Pancreas (tissue), 10 donors: ENCODE measurements around the gene DYNC2I2. TPM values are rescaled to one million over a fixed set of nuclear protein-coding genes. Genes with fewer than 3 reads are reported as not detected.

ENCODE experiments used
- ATAC-seq, 4 donors: fragments of 200-7000 bp; cut with Tn5 transposase; one replicate each; pipeline versions ENCODE4 v1.8.0 to v1.9.1; 2020; ENCODE audit warnings: mild to moderate bottlenecking in 4 of 4, moderate library complexity in 4 of 4
- DNase-seq, 6 donors: peaks; one replicate each; pipeline ENCODE4 v3.0.0-alpha.2; 2020
- FAIRE-seq: peaks from 2 replicates; lab custom pipeline; 2012; peaks lifted over from hg19 to GRCh38; lab: Jason Lieb, UNC
- H3K27ac ChIP-seq, 4 donors: fragments of 200-600 bp; sonication (generic); 1 replicate in 3 of 4; 2 replicates in 1 of 4; pipeline versions ENCODE4 v1.5.0 to v1.8.0; 2020
- H3K27me3 ChIP-seq, 4 donors: fragments of 200-600 bp; one replicate each; pipeline ENCODE4 v1.8.0; 2021
- H3K36me3 ChIP-seq, 3 donors: fragments of 200-600 bp; sonication (generic) in 1 of 3; one replicate each; pipeline versions ENCODE4 v1.5.0 to v1.8.0; 2020 to 2021
- H3K4me1 ChIP-seq, 3 donors: fragments of 200-600 bp; one replicate each; pipeline ENCODE4 v1.8.0; 2021
- H3K4me3 ChIP-seq, 4 donors: fragments of 200-600 bp; sonication (generic) in 2 of 4; one replicate each; pipeline versions ENCODE4 v1.5.0 to v1.8.0; 2020 to 2021
- H3K9me3 ChIP-seq, 4 donors: fragments of 200-600 bp; one replicate each; pipeline ENCODE4 v1.8.0; 2021
- CTCF ChIP-seq, 4 donors: fragments of 200-600 bp; sonication (generic) in 3 of 4; IDR thresholded peaks; one replicate each; pipeline versions ENCODE4 v1.5.0 to v1.8.0; 2021; ENCODE audit warnings: antibody characterized with exemption in 4 of 4
- WGBS, 2 donors: extraction: QIAGEN DNeasy Blood & Tissue Kit; methylation state at CpG; one replicate each; pipeline ENCODE4 v1.1.7; 2013; 5-methylcytosine and 5-hydroxymethylcytosine counted together
- intact Hi-C, 3 donors: fragments of 100-400 bp; cut with DNase I; formaldehyde crosslinking; loops; one replicate each; pipeline versions ENCODE4 v1.11.1 to v1.14.2; 2022
- polyA plus RNA-seq, 2 donors: library from polyadenylated mRNA; stranded (reverse); fragments of 200-250 nt; gene quantifications; one replicate each; pipeline ENCODE4 v1.2.3, GENCODE V29; 2013
- total RNA-seq, 6 donors: library from RNA; stranded (reverse); fragmentation: NEBNext Ultra II Directional in 4 of 6; extraction: Animal tissue kit (Norgen Biotek cat#: 25700) in 4 of 6; gene quantifications; one replicate each; pipeline versions ENCODE4 v1.2.1 to v1.2.4, GENCODE V29; 2021 to 2023
- donor health status: healthy with polysubstance abuse.
- donor health status: DM: no; HTN: no; CAD: no; lungs with moderate emphysema.
- donor health status: DM: no; HTN: no; CAD: no.
- donor health status: control.
- donor health status: control.
- donor health status: Bipolar disorder and iron deficiency.
- donor health status: DM: yes; HTN: yes; CAD: no.
- donor health status: DM: no; HTN: no; CAD: no.
- donor health status: DM: no; HTN: no; CAD: no.
- donor health status: DM: yes; HTN: yes; CAD: no.

DYNC2I2 gene
- total and polyA plus RNA-seq, 8 donors = 19.5 to 90.3 (median 21.7) TPM

- ATAC-seq (no peak), DNase-seq (peak in 1 of 6 donors; percentile 72), FAIRE-seq (no peak)
- Histone ChIP-seq H3K36me3 (peaks cover 3 to 36% (median 23%) of the 10 kb centered on the region in 3 donors), H3K27ac (no peak overlapping the region), H3K4me1 (peaks cover 6 to 14% (median 10%) of the 10 kb centered on the region in 3 donors), H3K9me3 (no peaks in the 10 kb centered on the region), H3K4me3 (no peak overlapping the region), H3K27me3 (no peaks in the 10 kb centered on the region)
- intact Hi-C loops = no loop called here
- TF ChIP-seq CTCF (IDR thresholded peaks at IDR 0.05) = no peak
- 94% methylated on average over 10 of the region's 10 CpGs for WGBS, 2 donors
These were observed 24.6 kb downstream of the DYNC2I2 start for GRCh38 chr9:128632066-128632465.

GRCh38 chr9:128631636-128632035 is 25.0 kb downstream of the DYNC2I2 start:
- FAIRE-seq (no peak), ATAC-seq (no peak), DNase-seq (peak in 1 of 6 donors; percentile 8)
- Histone ChIP-seq H3K4me3 (no peak overlapping the region), H3K4me1 (peaks cover 6 to 14% (median 10%) of the 10 kb centered on the region in 3 donors), H3K36me3 (peaks cover 3 to 40% (median 27%) of the 10 kb centered on the region in 3 donors), H3K27ac (no peak overlapping the region), H3K9me3 (no peaks in the 10 kb centered on the region), H3K27me3 (no peaks in the 10 kb centered on the region)
- 94 to 96% methylated on average over 9 of the region's 9 CpGs for WGBS, 2 donors
- TF ChIP-seq CTCF (IDR thresholded peaks at IDR 0.05) = no peak
- intact Hi-C loops = no loop called here

DNA sequence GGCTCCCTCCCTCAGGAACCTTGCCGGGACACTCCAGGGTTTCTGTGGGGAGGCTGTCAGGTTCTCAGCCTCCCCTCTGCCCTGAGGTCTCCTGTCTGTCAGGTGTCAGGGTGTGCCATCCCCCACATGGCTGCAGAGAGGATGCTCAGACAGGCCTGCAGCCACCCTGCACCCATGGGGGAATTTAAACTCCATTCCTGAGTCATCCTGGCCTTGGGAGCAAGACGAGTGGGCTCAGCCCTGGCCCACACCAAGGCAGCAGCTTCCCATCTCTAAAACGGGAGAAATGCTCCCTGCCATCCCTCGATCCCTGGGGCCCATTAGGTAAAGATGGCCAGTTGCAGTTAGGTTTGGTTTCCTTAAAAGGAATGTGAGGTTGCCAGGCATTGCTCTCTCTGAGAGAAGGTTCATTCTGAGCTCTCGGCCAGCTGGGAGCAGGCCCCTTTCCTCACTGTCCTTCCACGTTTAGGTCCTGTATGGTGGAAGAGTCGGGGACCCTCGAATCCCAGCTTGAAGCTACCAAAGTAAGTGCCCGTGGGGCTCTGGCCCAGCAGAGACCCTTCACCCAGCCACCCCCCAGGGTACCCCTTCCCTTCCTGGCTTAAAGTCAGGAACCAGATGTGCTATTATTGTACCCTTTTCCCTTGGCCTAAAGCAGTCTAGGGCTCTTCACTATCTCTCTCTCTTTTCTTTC is 26.6 kb downstream of the DYNC2I2 start:
- peak in 1 of 6 donors; percentile 35 for DNase-seq
- H3K9me3 ChIP-seq = no peaks in the 10 kb centered on the region
- no peak for FAIRE-seq
- no peak overlapping the region for H3K4me3 ChIP-seq
- WGBS, 2 donors = 71 to 74% methylated on average over 9 of the region's 9 CpGs
- no peak overlapping the region for H3K27ac ChIP-seq
- TF ChIP-seq CTCF (IDR thresholded peaks at IDR 0.05) = no peak
- intact Hi-C loops = no loop called here
- no peak for ATAC-seq
- peaks cover 3 to 51% (median 28%) of the 10 kb centered on the region in 3 donors for H3K36me3 ChIP-seq
- H3K27me3 ChIP-seq = no peaks in the 10 kb centered on the region
- H3K4me1 ChIP-seq = peaks cover 6 to 18% (median 9%) of the 10 kb centered on the region in 3 donors

- Histone ChIP-seq H3K27me3 (no peaks in the 10 kb centered on the region), H3K4me1 (peaks cover 0 to 11% (median 0%) of the 10 kb centered on the region in 3 donors), H3K4me3 (no peak overlapping the region), H3K9me3 (no peaks in the 10 kb centered on the region), H3K27ac (no peak overlapping the region), H3K36me3 (peaks cover 3 to 60% (median 36%) of the 10 kb centered on the region in 3 donors)
- no peak for ATAC-seq
- TF ChIP-seq CTCF (IDR thresholded peaks at IDR 0.05) = no peak
- intact Hi-C loops = no loop called here
- FAIRE-seq = no peak
- peak in 1 of 6 donors; percentile 37 for DNase-seq
- 87 to 89% methylated on average over 10 of the region's 10 CpGs for WGBS, 2 donors
These were observed 27.5 kb downstream of the DYNC2I2 start for GRCh38 chr9:128629136-128629535.
